GM12878 (cell line): Measurements from ENCODE around the gene NES. TPM values are rescaled to one million over a fixed set of nuclear protein-coding genes. Genes with fewer than 3 reads are reported as not detected.

Source experiments
- CEBPB ChIP-seq, 2 experiments: fragments of 150-350 bp in 1 of 2; IDR thresholded peaks; 2 replicates each; pipeline ENCODE4 v1.6.1; 2012 to 2014; ENCODE audit warnings: low read depth in 2 of 2, low read length in 2 of 2, borderline replicate concordance in 1 of 2, inconsistent platforms in 1 of 2
- CHD1 ChIP-seq: IDR thresholded peaks from 2 replicates; pipeline ENCODE4 v1.6.1; 2012; ENCODE audit warnings: low read depth, low read length, improper control_type of control experiment
- CTCF ChIP-seq, 3 experiments: IDR thresholded peaks in 2 of 3; conservative IDR thresholded peaks in 1 of 3; 2 replicates each; pipeline ENCODE4 v1.5.1; 2011; ENCODE audit warnings: low read depth in 3 of 3, low read length in 3 of 3, mild to moderate bottlenecking in 3 of 3, control low read depth in 2 of 3, moderate library complexity in 2 of 3, inconsistent platforms in 1 of 3, mixed read lengths in 1 of 3; ENCODE audit not compliant: control insufficient read depth in 2 of 3, insufficient read depth in 1 of 3; ENCODE audit errors: extremely low read depth in 1 of 3
- E2F8 ChIP-seq: fragments of 450-650 bp; IDR thresholded peaks from 2 replicates; pipeline ENCODE4 v1.6.1; 2018; ENCODE audit warnings: mild to moderate bottlenecking, low read depth, moderate library complexity; ENCODE audit not compliant: partially characterized antibody
- ETV6 ChIP-seq, 2 experiments: fragments of 450-650 bp in 1 of 2; IDR thresholded peaks in 1 of 2; conservative IDR thresholded peaks in 1 of 2; 2 replicates each; pipeline ENCODE4 v1.6.1; 2014; ENCODE audit warnings: antibody characterized with exemption in 1 of 2, borderline replicate concordance in 1 of 2, low read depth in 1 of 2, mild to moderate bottlenecking in 1 of 2, moderate library complexity in 1 of 2
- HDAC6 ChIP-seq: fragments of 200-600 bp; sonication (generic); IDR thresholded peaks from one replicate; pipeline ENCODE4 v1.8.0; 2017; ENCODE audit warnings: antibody characterized with exemption; ENCODE audit not compliant: unreplicated experiment
- IKZF1 ChIP-seq: fragments of 450-650 bp; conservative IDR thresholded peaks from 2 replicates; pipeline ENCODE4 v1.6.1; 2017; ENCODE audit warnings: antibody characterized with exemption, mild to moderate bottlenecking
- JUNB ChIP-seq: IDR thresholded peaks from 2 replicates; pipeline ENCODE4 v1.6.1; 2016; ENCODE audit warnings: antibody characterized with exemption, mild to moderate bottlenecking
- MXI1 ChIP-seq: fragments of 150-350 bp; IDR thresholded peaks from 2 replicates; pipeline ENCODE4 v1.6.1; 2011; ENCODE audit warnings: low read depth, mild to moderate bottlenecking, inconsistent platforms, low read length, improper control_type of control experiment
- NFYB ChIP-seq: IDR thresholded peaks from 2 replicates; pipeline ENCODE4 v1.6.1; 2011; ENCODE audit warnings: low read depth, mild to moderate bottlenecking, low read length, improper control_type of control experiment, moderate library complexity; ENCODE audit not compliant: insufficient read depth
- PAX8 ChIP-seq: fragments of 450-650 bp; IDR thresholded peaks from 2 replicates; pipeline ENCODE4 v1.6.1; 2017; ENCODE audit warnings: mild to moderate bottlenecking, moderate library complexity
- POLR2AphosphoS5 ChIP-seq: IDR thresholded peaks from 2 replicates; pipeline ENCODE4 v1.6.1; 2011; ENCODE audit warnings: mild to moderate bottlenecking, low read length, inconsistent platforms
- RAD51 ChIP-seq: fragments of 450-650 bp; IDR thresholded peaks from 2 replicates; pipeline ENCODE4 v1.6.1; 2016; ENCODE audit warnings: moderate library complexity, mild to moderate bottlenecking, inconsistent platforms
- RCOR1 ChIP-seq: conservative IDR thresholded peaks from 2 replicates; pipeline ENCODE4 v1.6.1; 2012; ENCODE audit warnings: low read depth, low read length, improper control_type of control experiment
- RUNX3 ChIP-seq: IDR thresholded peaks from 2 replicates; pipeline ENCODE4 v1.6.1; 2012; ENCODE audit warnings: low read length, inconsistent platforms
- SP1 ChIP-seq: IDR thresholded peaks from one replicate; pipeline ENCODE4 v1.6.1; 2011; ENCODE audit warnings: low read depth, low read length
- SREBF1 ChIP-seq: IDR thresholded peaks from 2 replicates; pipeline ENCODE4 v1.6.1; 2012; ENCODE audit warnings: mild to moderate bottlenecking, low read length
- TAF1 ChIP-seq: IDR thresholded peaks from 2 replicates; pipeline ENCODE4 v1.6.1; 2011; ENCODE audit warnings: mild to moderate bottlenecking, low read depth, low read length, borderline replicate concordance
- TBL1XR1 ChIP-seq: IDR thresholded peaks from 2 replicates; pipeline ENCODE4 v1.6.1; 2012; ENCODE audit warnings: low read depth, low read length, improper control_type of control experiment
- ZBTB11 ChIP-seq: fragments of 450-650 bp; formaldehyde crosslinking; IDR thresholded peaks from 2 replicates; pipeline ENCODE4 v1.5.0; 2022; ENCODE audit warnings: mild to moderate bottlenecking, missing genetic modification characterization
- polyA plus RNA-seq, 11 experiments: library from polyadenylated mRNA; depleted of rRNA in 4 of 11; unstranded in 6 of 11; stranded (reverse) in 5 of 11; fragments of >200 nt; fragmentation: Nextera tagmentation in 4 of 11; fragmentation: Illumina TruSeq in 1 of 11; extraction: Ambion mirVana in 4 of 11; extraction: Trizol in 1 of 11; gene quantifications; 1 replicate in 1 of 11; 2 replicates in 10 of 11; pipeline versions ENCODE4 v1.2.1 to v1.2.3, GENCODE V29; 2011 to 2016; ENCODE audit warnings: inconsistent platforms in 2 of 11, missing spikeins in 2 of 11, low read depth in 1 of 11
- total RNA-seq, 4 experiments: library from RNA; depleted of rRNA in 3 of 4; stranded (reverse); fragments of >200 nt in 3 of 4; fragmentation: Illumina TruSeq in 1 of 4; extraction: Trizol in 1 of 4; gene quantifications; 2 replicates each; pipeline versions ENCODE4 v1.2.1 to v1.2.3, GENCODE V29; 2013 to 2021
- TF ChIP-seq, protein P1 (sequence below): IDR thresholded peaks from 2 replicates; pipeline ENCODE4 v1.6.1; 2011; ENCODE audit warnings: borderline replicate concordance, low read depth, mild to moderate bottlenecking, moderate library complexity, low read length; ENCODE audit not compliant: insufficient read depth, poor library complexity, severe bottlenecking

NES gene
- total and polyA plus RNA-seq, 10 of the 15 experiments (the other 5 are each of a cell fraction or from before 2014, with no cell fraction given): under 0.01 to 0.15 (median 0.02) TPM; not detected in 4

GRCh38 chr1:156725683-156726280 lies 48.6 kb upstream of the NES start (continued):
- TF ChIP-seq CTCF (IDR thresholded peaks at IDR 0.05 in 2 of 3, conservative IDR thresholded peaks at IDR 0.05 in 1 of 3; ENCODE audit: control insufficient read depth in 2 of 3, extremely low read depth in 1 of 3, insufficient read depth in 1 of 3, low read depth in 3 of 3, low read length in 3 of 3) (peak; percentile 96 to 98 (median 98); a peak in 5 of 6 replicates), CHD1 (no peak), JUNB (no peak), TBL1XR1 (no peak), ETV6 (conservative IDR thresholded peaks at IDR 0.05 in 1 of 2, IDR thresholded peaks at IDR 0.05 in 1 of 2; ENCODE audit: borderline replicate concordance in 1 of 2, low read depth in 1 of 2) (no peak), TAF1 (no peak), SP1 (no peak), RUNX3 (peak; percentile 49), SREBF1 (no peak), E2F8 (no peak), POLR2AphosphoS5 (no peak), HDAC6 (no peak), CEBPB (IDR thresholded peaks at IDR 0.05; ENCODE audit: borderline replicate concordance in 1 of 2, low read depth in 2 of 2, low read length in 2 of 2) (no peak), NFYB (no peak), IKZF1 (peak; percentile 58; the same call in 1 of the 2 replicates), ZBTB11 (CRISPR knock-in tag) (no peak), RAD51 (no peak), MXI1 (peak; percentile 61; the same call in 1 of the 2 replicates), PAX8 (no peak), RCOR1 (no peak)
- TF ChIP-seq, protein P1, sequence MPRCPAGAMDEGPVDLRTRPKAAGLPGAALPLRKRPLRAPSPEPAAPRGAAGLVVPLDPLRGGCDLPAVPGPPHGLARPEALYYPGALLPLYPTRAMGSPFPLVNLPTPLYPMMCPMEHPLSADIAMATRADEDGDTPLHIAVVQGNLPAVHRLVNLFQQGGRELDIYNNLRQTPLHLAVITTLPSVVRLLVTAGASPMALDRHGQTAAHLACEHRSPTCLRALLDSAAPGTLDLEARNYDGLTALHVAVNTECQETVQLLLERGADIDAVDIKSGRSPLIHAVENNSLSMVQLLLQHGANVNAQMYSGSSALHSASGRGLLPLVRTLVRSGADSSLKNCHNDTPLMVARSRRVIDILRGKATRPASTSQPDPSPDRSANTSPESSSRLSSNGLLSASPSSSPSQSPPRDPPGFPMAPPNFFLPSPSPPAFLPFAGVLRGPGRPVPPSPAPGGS: no peak
